ENCODE measurements around the gene SUN5.

GRCh38 chr20:33023439-33024242 is 19.4 kb upstream of the SUN5 start:
- TF ChIP-seq CTCF (IDR thresholded peaks at IDR 0.05; ENCODE audit: low read depth, low read length, missing input control) (no peak), HNF4A (conservative IDR thresholded peaks at IDR 0.05) (no peak), SP1 (IDR thresholded peaks at IDR 0.05) (no peak), RAD21 (IDR thresholded peaks at IDR 0.05) (no peak), MAX (IDR thresholded peaks at IDR 0.05) (no peak), GABPA (IDR thresholded peaks at IDR 0.05 in 1 of 2, conservative IDR thresholded peaks at IDR 0.05 in 1 of 2) (no peak), TAF1 (conservative IDR thresholded peaks at IDR 0.05) (no peak), JUND (IDR thresholded peaks at IDR 0.05) (no peak)
